ENCODE data around the gene BCR. TPM values are rescaled to one million over a fixed set of nuclear protein-coding genes. Genes with fewer than 3 reads are reported as not detected.
A peak's percentile ranks its signal among the peaks of the same experiment; 100 is the strongest.

BCR gene
- total RNA-seq, 1 donor, result 28.6 TPM

GRCh38 chr22:23177197-23177596 is 3.1 kb upstream of the BCR start:
- no peak overlapping the region for H2AFZ ChIP-seq (ENCODE audit: low read length)
- peaks cover 11% of the 10 kb centered on the region for H3K9me3 ChIP-seq (ENCODE audit: low read depth, low read length)
- H3K4me1 ChIP-seq (ENCODE audit: insufficient read depth, low read length), result peaks cover 26% of the 10 kb centered on the region
- peaks cover 12% of the 10 kb centered on the region for H3K79me2 ChIP-seq (ENCODE audit: insufficient read depth, low read length)
- H3K4me3 ChIP-seq (ENCODE audit: insufficient read depth, low read length), result no peak overlapping the region
- no peak overlapping the region for H3K4me2 ChIP-seq (ENCODE audit: insufficient read depth, low read length)
- H3K27ac ChIP-seq (ENCODE audit: low read depth, low read length), result no peak overlapping the region
- no peak for TF ChIP-seq CTCF (IDR thresholded peaks at IDR 0.05; ENCODE audit: extremely low read depth, low read depth, low read length)
- no peak for DNase-seq (ENCODE audit: insufficient read length, low spot score, missing footprints)
- H4K20me1 ChIP-seq (ENCODE audit: insufficient read depth, low read length), result peaks cover 10% of the 10 kb centered on the region
- no peaks in the 10 kb centered on the region for H3K27me3 ChIP-seq (ENCODE audit: insufficient read depth, low read length)
- H3K36me3 ChIP-seq (ENCODE audit: insufficient read depth, low read length), result peaks cover 4% of the 10 kb centered on the region

GRCh38 chr22:23178512-23179254 is 1.6 kb upstream of the BCR start:
- Histone ChIP-seq H4K20me1 (ENCODE audit: insufficient read depth, low read length) (peaks cover 24% of the 10 kb centered on the region), H3K9me3 (ENCODE audit: low read depth, low read length) (peaks cover 11% of the 10 kb centered on the region), H3K4me1 (ENCODE audit: insufficient read depth, low read length) (peaks cover 39% of the 10 kb centered on the region), H3K27me3 (ENCODE audit: insufficient read depth, low read length) (no peaks in the 10 kb centered on the region), H3K36me3 (ENCODE audit: insufficient read depth, low read length) (peaks cover 4% of the 10 kb centered on the region), H3K79me2 (ENCODE audit: insufficient read depth, low read length) (peaks cover 27% of the 10 kb centered on the region), H2AFZ (ENCODE audit: low read length) (no peak overlapping the region), H3K27ac (ENCODE audit: low read depth, low read length) (no peak overlapping the region), H3K4me2 (ENCODE audit: insufficient read depth, low read length) (peak overlapping the region; percentile 90), H3K4me3 (ENCODE audit: insufficient read depth, low read length) (no peak overlapping the region)
- peak; percentile 99 for DNase-seq (ENCODE audit: insufficient read length, low spot score, missing footprints)
- peak; percentile 96 for TF ChIP-seq CTCF (IDR thresholded peaks at IDR 0.05; ENCODE audit: extremely low read depth, low read depth, low read length)

GRCh38 chr22:23179381-23180299 is 669 bp upstream of the BCR start:
- no peak for TF ChIP-seq CTCF (IDR thresholded peaks at IDR 0.05; ENCODE audit: extremely low read depth, low read depth, low read length)
- Histone ChIP-seq H4K20me1 (ENCODE audit: insufficient read depth, low read length) (peaks cover 34% of the 10 kb centered on the region), H3K4me2 (ENCODE audit: insufficient read depth, low read length) (peak overlapping the region; percentile 90), H3K36me3 (ENCODE audit: insufficient read depth, low read length) (peaks cover 4% of the 10 kb centered on the region), H2AFZ (ENCODE audit: low read length) (peak overlapping the region; percentile 79), H3K4me1 (ENCODE audit: insufficient read depth, low read length) (peaks cover 45% of the 10 kb centered on the region), H3K27ac (ENCODE audit: low read depth, low read length) (no peak overlapping the region), H3K9me3 (ENCODE audit: low read depth, low read length) (peaks cover 11% of the 10 kb centered on the region), H3K4me3 (ENCODE audit: insufficient read depth, low read length) (peak overlapping the region; percentile 77), H3K79me2 (ENCODE audit: insufficient read depth, low read length) (peaks cover 37% of the 10 kb centered on the region), H3K27me3 (ENCODE audit: insufficient read depth, low read length) (no peaks in the 10 kb centered on the region)
- peak; percentile 92 for DNase-seq (ENCODE audit: insufficient read length, low spot score, missing footprints)

Data from osteoblast (primary cell).